Right lobe of liver (tissue), 6 donors: ENCODE results near the gene SGCD. TPM values are rescaled to one million over a fixed set of nuclear protein-coding genes. Genes with fewer than 3 reads are reported as not detected.

Source experiments
- ATAC-seq, 4 donors: fragments of 200-7000 bp; cut with Tn5 transposase; one replicate each; pipeline ENCODE4 v1.9.1; 2020; ENCODE audit warnings: mild to moderate bottlenecking in 4 of 4, moderate library complexity in 4 of 4
- DNase-seq, 3 donors: peaks; one replicate each; pipeline ENCODE4 v3.0.0-alpha.2; 2020
- H3K27ac ChIP-seq, 3 donors: fragments of 200-600 bp; one replicate each; pipeline ENCODE4 v1.8.0; 2022
- H3K27me3 ChIP-seq, 2 donors: fragments of 200-600 bp; one replicate each; pipeline ENCODE4 v1.8.0; 2022
- H3K36me3 ChIP-seq, 4 donors: fragments of 200-600 bp; sonication (generic) in 1 of 4; one replicate each; pipeline versions ENCODE4 v1.5.1 to v1.8.0; 2017 to 2022; ENCODE audit warnings: control low read depth in 1 of 4
- H3K4me1 ChIP-seq, 4 donors: fragments of 200-600 bp; sonication (generic) in 1 of 4; one replicate each; pipeline versions ENCODE4 v1.5.1 to v1.8.0; 2017 to 2022; ENCODE audit warnings: control low read depth in 1 of 4
- H3K4me3 ChIP-seq, 3 donors: fragments of 200-600 bp; one replicate each; pipeline ENCODE4 v1.8.0; 2022
- H3K9me3 ChIP-seq, 4 donors: fragments of 200-600 bp; sonication (generic) in 1 of 4; one replicate each; pipeline versions ENCODE4 v1.5.1 to v1.8.0; 2017 to 2022; ENCODE audit warnings: control low read depth in 1 of 4
- POLR2A ChIP-seq: fragments of 450-650 bp; IDR thresholded peaks from one replicate; pipeline ENCODE4 v1.6.1; 2017; ENCODE audit warnings: antibody characterized with exemption, mild to moderate bottlenecking
- WGBS: methylation state at CpG from one replicate; pipeline ENCODE4 v1.1.6; 2018; ENCODE audit warnings: low coverage, low lambda C conversion rate; ENCODE audit not compliant: insufficient coverage; ENCODE audit errors: missing lambda C conversion rate; 5-methylcytosine and 5-hydroxymethylcytosine counted together
- intact Hi-C, 2 donors: fragments of 100-400 bp; cut with DNase I; formaldehyde crosslinking; loops; one replicate each; pipeline versions ENCODE4 v1.11.2 to v1.14.1; 2022
- total RNA-seq, 6 experiments: library from RNA; depleted of rRNA in 2 of 6; stranded (reverse); fragments of >200 nt in 2 of 6; fragmentation: NEBNext Ultra II Directional in 3 of 6; extraction: Animal tissue kit (Norgen Biotek cat#: 25700) in 3 of 6; gene quantifications; one replicate each; pipeline versions ENCODE4 v1.1.0 to v1.2.4, GENCODE V29; 2016 to 2023
- TF ChIP-seq, protein P1 (sequence below), 4 donors: fragments of 200-600 bp in 3 of 4; fragments of 450-650 bp in 1 of 4; IDR thresholded peaks; one replicate each; pipeline versions ENCODE4 v1.5.1 to v1.8.0; 2016 to 2022; ENCODE audit warnings: antibody characterized with exemption in 4 of 4, mild to moderate bottlenecking in 2 of 4
- donor health status: DM: no; HTN: yes; CAD: no.
- donor health status: DM: no; HTN: no; CAD: no.
- donor health status: DM: no; HTN: no; CAD: no.
- donor health status: DM: no; HTN: yes; CAD: no.
- donor health status: DM: no; HTN: yes; CAD: no.

SGCD gene
- total RNA-seq, 6 experiments from 2014 or later, result 0.31 to 3.1 (median 0.95) TPM

DNA sequence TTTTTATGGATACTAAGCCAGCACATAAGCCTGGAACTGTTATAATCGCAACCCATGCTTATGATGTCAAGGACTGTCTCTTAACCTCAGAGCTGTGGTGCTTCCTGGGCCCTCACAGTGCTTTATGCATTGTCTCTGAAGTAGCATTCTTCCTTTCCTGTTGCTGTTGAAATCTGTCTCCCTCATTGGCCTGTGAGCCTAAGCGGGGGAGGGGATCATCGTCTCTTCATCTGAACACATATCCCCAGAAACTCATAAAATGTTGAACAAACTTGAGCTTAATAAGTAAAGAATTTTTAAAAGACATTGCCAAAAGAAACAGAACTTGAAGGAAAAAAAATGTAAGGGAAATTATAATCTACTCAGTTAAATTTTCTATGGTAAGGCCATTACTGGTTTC lies 80.3 kb downstream of the SGCD start:
- DNase-seq, result no peak
- H3K27me3 ChIP-seq, result no peaks in the 10 kb centered on the region
- 87% methylated on average over 2 of the region's 3 CpGs for WGBS

DNA sequence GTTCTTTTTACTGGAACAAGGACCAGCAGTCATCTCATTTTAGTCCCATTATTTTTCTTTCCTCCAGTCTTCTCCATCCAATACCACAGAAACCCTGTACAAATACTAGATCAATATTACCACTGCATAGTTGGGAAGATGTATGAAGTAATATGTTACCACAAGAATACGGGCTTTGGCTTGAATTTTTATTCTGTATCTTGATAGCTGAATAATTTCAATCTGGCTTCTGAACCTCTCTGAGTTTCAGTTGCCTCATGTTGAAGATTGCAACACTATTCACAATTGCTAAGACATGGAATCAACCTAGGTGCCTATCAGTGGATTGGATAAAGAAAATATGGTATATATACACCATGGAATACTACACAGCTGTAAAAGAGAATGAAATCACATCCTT lies 82.9 kb downstream of the SGCD start:
- no peaks in the 10 kb centered on the region for H3K36me3 ChIP-seq
- intact Hi-C loops, result no loop called here
- peaks cover 0 to 14% (median 2%) of the 10 kb centered on the region in 4 donors for H3K4me1 ChIP-seq
- ATAC-seq, result no peak
- H3K27me3 ChIP-seq, result no peaks in the 10 kb centered on the region
- no peak overlapping the region for H3K4me3 ChIP-seq
- no peaks in the 10 kb centered on the region for H3K9me3 ChIP-seq
- WGBS, result 72% methylated on average over 1 of the region's 1 CpG
- TF ChIP-seq, protein P1, sequence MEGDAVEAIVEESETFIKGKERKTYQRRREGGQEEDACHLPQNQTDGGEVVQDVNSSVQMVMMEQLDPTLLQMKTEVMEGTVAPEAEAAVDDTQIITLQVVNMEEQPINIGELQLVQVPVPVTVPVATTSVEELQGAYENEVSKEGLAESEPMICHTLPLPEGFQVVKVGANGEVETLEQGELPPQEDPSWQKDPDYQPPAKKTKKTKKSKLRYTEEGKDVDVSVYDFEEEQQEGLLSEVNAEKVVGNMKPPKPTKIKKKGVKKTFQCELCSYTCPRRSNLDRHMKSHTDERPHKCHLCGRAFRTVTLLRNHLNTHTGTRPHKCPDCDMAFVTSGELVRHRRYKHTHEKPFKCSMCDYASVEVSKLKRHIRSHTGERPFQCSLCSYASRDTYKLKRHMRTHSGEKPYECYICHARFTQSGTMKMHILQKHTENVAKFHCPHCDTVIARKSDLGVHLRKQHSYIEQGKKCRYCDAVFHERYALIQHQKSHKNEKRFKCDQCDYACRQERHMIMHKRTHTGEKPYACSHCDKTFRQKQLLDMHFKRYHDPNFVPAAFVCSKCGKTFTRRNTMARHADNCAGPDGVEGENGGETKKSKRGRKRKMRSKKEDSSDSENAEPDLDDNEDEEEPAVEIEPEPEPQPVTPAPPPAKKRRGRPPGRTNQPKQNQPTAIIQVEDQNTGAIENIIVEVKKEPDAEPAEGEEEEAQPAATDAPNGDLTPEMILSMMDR (IDR thresholded peaks at IDR 0.05), result no peak
- no peak for TF ChIP-seq POLR2A
- H3K27ac ChIP-seq, result no peak overlapping the region
- no peak for DNase-seq

More for the DNA sequence above, 80.3 kb downstream of the SGCD start:
- TF ChIP-seq POLR2A, result no peak
- TF ChIP-seq, protein P1 (IDR thresholded peaks at IDR 0.05), result no peak
- Histone ChIP-seq H3K4me1 (peaks cover 0 to 6% (median 0%) of the 10 kb centered on the region in 4 donors), H3K4me3 (no peak overlapping the region), H3K9me3 (no peaks in the 10 kb centered on the region), H3K36me3 (no peaks in the 10 kb centered on the region), H3K27ac (no peak overlapping the region)
- intact Hi-C loops, result no loop called here
- ATAC-seq, result no peak

DNA sequence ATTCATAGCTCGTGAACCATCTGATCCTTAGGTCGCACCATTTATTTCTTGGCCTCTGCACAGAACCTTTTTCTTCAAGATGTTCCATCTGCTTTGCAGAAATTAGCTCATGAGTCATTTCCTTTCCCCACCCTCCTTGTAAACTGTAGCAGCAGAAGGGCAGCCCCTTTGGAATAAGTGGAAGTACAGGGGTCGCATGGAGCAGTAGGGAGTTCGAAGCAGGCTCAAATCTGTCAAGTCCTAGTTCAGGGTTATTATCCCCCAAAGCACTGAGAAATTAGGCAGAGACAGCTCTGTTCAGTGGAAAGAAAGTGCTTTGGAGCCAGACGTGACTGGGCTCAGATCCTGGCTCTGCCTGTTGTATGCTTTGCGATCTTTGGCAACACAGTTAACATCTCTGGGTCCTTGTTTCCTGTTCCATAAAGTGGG lies 84.2 kb downstream of the SGCD start:
- no peaks in the 10 kb centered on the region for H3K36me3 ChIP-seq
- 41% methylated on average over 6 of the region's 6 CpGs for WGBS
- DNase-seq, result peak in 2 of 3 donors; percentile 54 to 71
- no peaks in the 10 kb centered on the region for H3K9me3 ChIP-seq
- no peaks in the 10 kb centered on the region for H3K27me3 ChIP-seq
- intact Hi-C loops, result no loop called here
- peaks cover 0 to 14% (median 2%) of the 10 kb centered on the region in 4 donors for H3K4me1 ChIP-seq
- H3K4me3 ChIP-seq, result no peak overlapping the region
- H3K27ac ChIP-seq, result peak overlapping the region in 2 of 3 donors; percentile 23 to 47
- peak; percentile 54 to 83 (median 82) for ATAC-seq
- TF ChIP-seq, protein P1 (IDR thresholded peaks at IDR 0.05), result no peak
- no peak for TF ChIP-seq POLR2A

DNA sequence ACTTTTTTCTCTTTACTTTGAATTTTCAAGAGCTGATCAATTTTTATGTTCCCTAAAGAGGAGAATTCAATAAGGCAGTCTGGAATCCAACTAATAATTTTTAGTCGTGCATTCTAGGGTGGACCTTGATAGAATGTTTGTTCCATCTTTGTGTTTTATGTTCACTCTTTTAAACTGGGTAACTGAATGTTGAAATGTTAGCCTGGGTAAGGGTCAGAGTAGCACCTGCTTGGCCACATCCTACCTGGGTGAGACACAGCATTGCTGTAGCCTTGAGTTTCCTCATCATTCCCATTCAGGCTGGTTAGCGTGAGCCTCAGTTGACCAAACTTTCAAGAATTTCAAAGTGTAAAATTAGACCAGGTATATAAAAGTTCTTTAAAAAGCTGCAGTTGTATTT lies 85.0 kb downstream of the SGCD start:
- TF ChIP-seq POLR2A, result no peak
- TF ChIP-seq, protein P1 (IDR thresholded peaks at IDR 0.05), result no peak
- Histone ChIP-seq H3K4me3 (no peak overlapping the region), H3K27me3 (no peaks in the 10 kb centered on the region), H3K4me1 (peaks cover 0 to 14% (median 2%) of the 10 kb centered on the region in 4 donors), H3K9me3 (no peaks in the 10 kb centered on the region), H3K27ac (peak overlapping the region in 2 of 3 donors; percentile 6 to 47), H3K36me3 (no peaks in the 10 kb centered on the region)
- intact Hi-C loops, result no loop called here
- WGBS, result 34% methylated on average over 2 of the region's 2 CpGs
- ATAC-seq (peak in 3 of 4 donors; percentile 83 to 89 (median 84)), DNase-seq (peak in 2 of 3 donors; percentile 30 to 77)
